HEK293T (cell line): ENCODE data around the gene ADCY6.

Experiments
- ARNT ChIP-seq: fragments of 450-650 bp; IDR thresholded peaks from 2 replicates; pipeline ENCODE4 v1.6.1; 2017; ENCODE audit warnings: mild to moderate bottlenecking
- FOXA1 ChIP-seq: fragments of 450-650 bp; IDR thresholded peaks from 2 replicates; pipeline ENCODE4 v1.6.1; 2016; ENCODE audit warnings: mild to moderate bottlenecking

GRCh38 chr12:48819986-48820725 lies 31.3 kb upstream of the ADCY6 start:
- TF ChIP-seq FOXA1: no peak
- TF ChIP-seq ARNT: no peak
